Spleen (tissue), 11 donors: ENCODE results near the gene RRAGD. TPM values are rescaled to one million over a fixed set of nuclear protein-coding genes. Genes with fewer than 3 reads are reported as not detected.

Experiments used
- DNase-seq: peaks from one replicate; pipeline ENCODE4 v3.0.0-alpha.2; 2020
- H3K27ac ChIP-seq, 8 donors: fragments of 200-600 bp; sonication (generic) in 7 of 8; 1 replicate in 4 of 8; 2 replicates in 4 of 8; pipeline versions ENCODE4 v1.5.0 to v1.8.0; 2016 to 2021; ENCODE audit warnings: inconsistent platforms in 4 of 8, mild to moderate bottlenecking in 4 of 8, moderate library complexity in 1 of 8
- H3K27me3 ChIP-seq, 7 donors: fragments of 200-600 bp; sonication (generic) in 6 of 7; replicated peaks in 1 of 7; 1 replicate in 4 of 7; 2 replicates in 3 of 7; pipeline versions ENCODE4 v1.5.0 to v1.8.0; 2016 to 2021; ENCODE audit warnings: inconsistent platforms in 3 of 7, mild to moderate bottlenecking in 1 of 7
- H3K36me3 ChIP-seq, 6 donors: fragments of 200-600 bp; sonication (generic) in 5 of 6; 1 replicate in 4 of 6; 2 replicates in 2 of 6; pipeline versions ENCODE4 v1.5.0 to v1.8.0; 2016 to 2021; ENCODE audit warnings: inconsistent platforms in 2 of 6
- H3K4me1 ChIP-seq, 6 donors: fragments of 200-600 bp; sonication (generic) in 5 of 6; 1 replicate in 3 of 6; 2 replicates in 3 of 6; pipeline versions ENCODE4 v1.5.0 to v1.8.0; 2016 to 2021; ENCODE audit warnings: inconsistent platforms in 3 of 6
- H3K4me3 ChIP-seq, 8 donors: fragments of 200-600 bp; sonication (generic) in 7 of 8; 1 replicate in 4 of 8; 2 replicates in 4 of 8; pipeline versions ENCODE4 v1.5.0 to v1.8.0; 2016 to 2021; ENCODE audit warnings: inconsistent platforms in 4 of 8, mild to moderate bottlenecking in 4 of 8, moderate library complexity in 2 of 8
- H3K9me3 ChIP-seq, 8 donors: fragments of 200-600 bp; sonication (generic) in 7 of 8; 1 replicate in 4 of 8; 2 replicates in 4 of 8; pipeline versions ENCODE4 v1.5.0 to v1.8.0; 2016 to 2021; ENCODE audit warnings: inconsistent platforms in 4 of 8
- CTCF ChIP-seq, 11 experiments: fragments of 200-600 bp in 7 of 11; fragments of 450-650 bp in 4 of 11; sonication (generic) in 4 of 11; IDR thresholded peaks in 8 of 11; conservative IDR thresholded peaks in 3 of 11; 1 replicate in 7 of 11; 2 replicates in 4 of 11; pipeline versions ENCODE4 v1.4.0 to v1.8.0; 2016 to 2021; ENCODE audit warnings: antibody characterized with exemption in 11 of 11, inconsistent platforms in 4 of 11, mild to moderate bottlenecking in 1 of 11
- POLR2A ChIP-seq, 3 donors: fragments of 450-650 bp; IDR thresholded peaks; one replicate each; pipeline ENCODE4 v1.5.1; 2017; ENCODE audit warnings: antibody characterized with exemption in 3 of 3, mild to moderate bottlenecking in 1 of 3
- POLR2AphosphoS5 ChIP-seq, 3 donors: sonication (generic); formaldehyde crosslinking; IDR thresholded peaks; one replicate each; pipeline ENCODE4 v1.5.1; 2017; ENCODE audit warnings: antibody characterized with exemption in 3 of 3
- WGBS, 5 donors: extraction: QIAGEN DNeasy Blood & Tissue Kit in 3 of 5; methylation state at CpG; one replicate each; pipeline versions ENCODE4 v1.1.5 to v1.1.7; 2013 to 2018; 5-methylcytosine and 5-hydroxymethylcytosine counted together
- intact Hi-C: fragments of 100-400 bp; cut with DNase I; formaldehyde crosslinking; loops from one replicate; pipeline ENCODE4 v1.15.0; 2023; ENCODE audit warnings: low total_unique reads
- polyA plus RNA-seq, 3 donors: library from polyadenylated mRNA; stranded (reverse); fragments of 200-250 nt; gene quantifications; one replicate each; pipeline ENCODE4 v1.2.1, GENCODE V29; 2013
- total RNA-seq, 7 donors: library from RNA; depleted of rRNA in 3 of 7; stranded (reverse); fragments of >200 nt in 3 of 7; fragmentation: NEBNext Ultra II Directional in 4 of 7; extraction: Animal tissue kit (Norgen Biotek cat#: 25700) in 4 of 7; gene quantifications; one replicate each; pipeline versions ENCODE4 v1.1.0 to v1.2.1, GENCODE V29; 2016 to 2021
- donor health status: healthy with polysubstance abuse.
- donor health status: DM: no; HTN: no; CAD: no; lungs with moderate emphysema.
- donor health status: DM: no; HTN: no; CAD: no.
- donor health status: Bipolar disorder and iron deficiency.
- donor health status: healthy.
- donor health status: DM: no; HTN: no; CAD: no.
- donor health status: DM: yes; HTN: yes; CAD: no.

The RRAGD gene
- total and polyA plus RNA-seq, 10 donors = 3.1 to 26.5 (median 15.4) TPM

DNA sequence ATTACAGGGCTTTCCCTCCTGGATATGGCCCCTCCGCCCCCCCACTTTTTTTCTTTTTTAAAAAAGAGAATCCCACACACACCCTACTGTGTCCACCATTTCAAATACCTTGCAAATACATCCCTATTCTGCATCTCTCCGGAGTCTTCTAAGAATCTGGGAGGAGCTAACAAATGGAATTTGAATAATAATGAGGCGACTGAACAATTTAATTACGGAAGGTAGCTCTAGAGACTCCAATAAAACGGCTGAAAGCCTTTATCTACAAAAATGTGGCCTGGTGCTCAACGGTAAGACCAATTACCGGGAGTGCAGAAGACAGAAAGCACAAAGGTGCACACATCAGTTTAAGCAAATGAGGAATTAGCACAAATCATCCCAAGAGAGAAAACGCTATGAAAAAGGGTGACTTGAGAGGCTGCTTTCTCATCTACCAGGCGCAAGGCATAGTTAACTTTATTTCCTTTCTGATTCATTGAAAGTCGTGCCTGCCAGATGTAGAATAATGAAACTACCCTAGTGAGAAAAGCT is 1.8 kb downstream of the RRAGD start:
- peak overlapping the region in 7 of 8 donors; percentile 46 to 92 (median 83) for H3K27ac ChIP-seq
- intact Hi-C loops = no loop called here
- H3K27me3 ChIP-seq = peaks cover 0 to 41% (median 4%) of the 10 kb centered on the region in 7 donors
- no peak for DNase-seq
- H3K36me3 ChIP-seq = no peaks in the 10 kb centered on the region
- TF ChIP-seq CTCF (IDR thresholded peaks at IDR 0.05 in 8 of 11, conservative IDR thresholded peaks at IDR 0.05 in 3 of 11) (no peak), POLR2AphosphoS5 (IDR thresholded peaks at IDR 0.05) (no peak), POLR2A (IDR thresholded peaks at IDR 0.05) (no peak)
- peaks cover 10 to 79% (median 30%) of the 10 kb centered on the region in 6 donors for H3K4me1 ChIP-seq
- 55 to 63% (median 56%) methylated on average over 10 of the region's 10 CpGs for WGBS, 5 donors
- no peaks in the 10 kb centered on the region for H3K9me3 ChIP-seq
- peak overlapping the region in 5 of 8 donors; percentile 71 to 99 (median 81) for H3K4me3 ChIP-seq

DNA sequence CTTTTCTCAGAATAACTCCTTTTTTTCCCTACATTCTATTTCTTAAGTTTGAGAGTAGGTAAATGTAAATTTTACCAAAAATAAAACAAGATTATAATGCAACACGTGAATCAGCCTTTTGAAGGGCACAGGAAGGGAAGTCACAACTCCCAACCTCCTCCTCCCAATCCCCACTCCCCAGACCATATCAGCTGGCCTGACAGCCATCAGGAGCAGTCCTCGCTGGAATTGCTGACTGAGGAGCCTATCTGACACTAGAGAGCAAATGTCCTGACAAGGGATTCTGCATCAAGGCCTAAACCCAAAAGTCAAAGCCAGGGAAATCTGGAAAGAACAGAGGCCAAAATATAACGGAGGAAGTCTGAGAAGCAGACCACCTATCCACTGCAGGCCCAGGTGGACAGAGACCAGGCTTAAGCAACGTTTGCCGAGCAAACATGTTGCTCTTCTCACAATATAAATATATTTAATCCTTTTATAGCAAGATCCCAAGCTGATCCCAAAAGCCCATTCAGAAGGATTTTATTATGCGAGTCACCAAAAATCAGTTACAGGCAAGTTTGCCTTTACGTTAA is 2.5 kb downstream of the RRAGD start:
- TF ChIP-seq POLR2A (IDR thresholded peaks at IDR 0.05) (no peak), CTCF (IDR thresholded peaks at IDR 0.05 in 8 of 11, conservative IDR thresholded peaks at IDR 0.05 in 3 of 11) (no peak), POLR2AphosphoS5 (IDR thresholded peaks at IDR 0.05) (no peak)
- Histone ChIP-seq H3K27me3 (peaks cover 0 to 36% (median 4%) of the 10 kb centered on the region in 7 donors), H3K36me3 (no peaks in the 10 kb centered on the region), H3K27ac (no peak overlapping the region), H3K4me3 (no peak overlapping the region), H3K9me3 (no peaks in the 10 kb centered on the region), H3K4me1 (peaks cover 10 to 79% (median 30%) of the 10 kb centered on the region in 6 donors)
- no peak for DNase-seq
- intact Hi-C loops = no loop called here
- WGBS, 5 donors = 72 to 82% (median 79%) methylated on average over 7 of the region's 7 CpGs

- DNase-seq = no peak
- WGBS, 5 donors = 32 to 49% (median 41%) methylated on average over 10 of the region's 10 CpGs
- Histone ChIP-seq H3K36me3 (no peaks in the 10 kb centered on the region), H3K4me3 (no peak overlapping the region), H3K4me1 (peaks cover 4 to 63% (median 14%) of the 10 kb centered on the region in 6 donors), H3K27ac (peak overlapping the region in 3 of 8 donors; percentile 19 to 36 (median 32)), H3K9me3 (no peaks in the 10 kb centered on the region), H3K27me3 (peaks cover 0 to 3% (median 0%) of the 10 kb centered on the region in 7 donors)
- TF ChIP-seq POLR2A (IDR thresholded peaks at IDR 0.05) (no peak), POLR2AphosphoS5 (IDR thresholded peaks at IDR 0.05) (no peak), CTCF (IDR thresholded peaks at IDR 0.05 in 8 of 11, conservative IDR thresholded peaks at IDR 0.05 in 3 of 11) (no peak)
- intact Hi-C loops = no loop called here
Measured at GRCh38 chr6:89406141-89406540, 5.9 kb downstream of the RRAGD start.

GRCh38 chr6:89404512-89404911 is 7.6 kb downstream of the RRAGD start:
- 84 to 92% (median 89%) methylated on average over 3 of the region's 3 CpGs for WGBS, 5 donors
- H3K27ac ChIP-seq = no peak overlapping the region
- H3K36me3 ChIP-seq = no peaks in the 10 kb centered on the region
- H3K9me3 ChIP-seq = no peaks in the 10 kb centered on the region
- intact Hi-C loops = no loop called here
- peaks cover 0 to 59% (median 6%) of the 10 kb centered on the region in 6 donors for H3K4me1 ChIP-seq
- H3K27me3 ChIP-seq = no peaks in the 10 kb centered on the region
- no peak overlapping the region for H3K4me3 ChIP-seq
- TF ChIP-seq CTCF (IDR thresholded peaks at IDR 0.05 in 8 of 11, conservative IDR thresholded peaks at IDR 0.05 in 3 of 11) = no peak
- TF ChIP-seq POLR2AphosphoS5 (IDR thresholded peaks at IDR 0.05) = no peak
- no peak for TF ChIP-seq POLR2A (IDR thresholded peaks at IDR 0.05)
- no peak for DNase-seq
